ENCODE data around the gene RIMKLA. TPM values are rescaled to one million over a fixed set of nuclear protein-coding genes. Genes with fewer than 3 reads are reported as not detected.

Gene RIMKLA
- total RNA-seq, 2 experiments from 2014 or later: 9.8 to 10.3 TPM

DNA sequence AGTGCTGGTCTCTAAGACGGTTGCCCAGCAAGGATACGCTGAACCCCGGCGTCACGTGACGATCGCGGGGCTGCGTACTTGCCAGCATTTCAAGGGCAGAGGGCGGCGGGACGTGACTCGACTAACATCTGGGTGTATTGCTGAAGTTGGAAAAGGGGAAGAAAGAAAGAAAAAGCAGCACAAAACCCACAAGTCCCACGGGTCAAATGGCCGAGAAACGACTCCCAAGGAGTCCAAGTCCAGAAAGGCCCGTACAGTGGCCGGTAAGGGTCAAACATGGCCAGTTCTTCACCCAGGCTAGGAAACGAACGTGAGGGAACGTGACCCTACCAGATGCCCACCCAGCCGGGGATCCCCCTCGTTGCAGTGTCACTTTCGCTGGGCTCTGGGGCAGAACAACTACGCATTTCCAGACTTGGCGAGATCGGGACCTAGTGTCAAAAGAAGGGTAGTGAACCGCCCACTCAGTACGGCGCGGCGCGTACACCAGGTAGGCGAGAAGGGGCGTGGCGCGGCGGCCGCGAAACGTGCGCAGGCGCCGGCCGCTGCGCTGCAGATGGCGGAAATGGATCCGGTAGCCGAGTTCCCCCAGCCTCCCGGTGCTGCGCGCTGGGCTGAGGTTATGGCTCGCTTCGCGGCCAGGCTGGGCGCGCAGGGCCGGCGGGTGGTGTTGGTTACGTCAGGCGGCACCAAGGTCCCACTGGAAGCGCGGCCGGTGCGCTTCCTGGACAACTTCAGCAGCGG, 75.6 kb downstream of the RIMKLA start, which contains the start of the genes PPCS and ZMYND12:
Gene PPCS (plus strand): TSS at position 534 of the 744 bp plus-strand sequence. CDS start 23 bp downstream, at position 557.
Gene ZMYND12 (minus strand): TSS at position 13 of the 744 bp plus-strand sequence. CDS start 25 bp downstream, outside the sequence.
- H3K4me3 Mint-ChIP-seq: peak within 1 kb of the TSS; percentile 86
- no peaks in the 10 kb centered on the region for H3K27me3 Mint-ChIP-seq
- DNase-seq (peak; percentile 99), ATAC-seq (peak; percentile 92)
- H3K9me3 Mint-ChIP-seq: no peaks in the 10 kb centered on the region
- H3K36me3 Mint-ChIP-seq (ENCODE audit: low read depth): peaks cover 35% of the 10 kb centered on the region
- POLR2A ChIA-PET: interaction anchor here (1.2 kb wide), 2 partner anchors 14 to 226 kb away, joined by 4 to 5 read pairs; partner anchors contain the start of gene YBX1
- H3K27ac Mint-ChIP-seq: peak within 1 kb of the TSS; percentile 99
- CTCF ChIA-PET: interaction anchor here (1.0 to 1.6 kb wide), 3 partner anchors 11 to 390 kb away, joined by 3 to 4 read pairs (median 3); partner anchors contain the start of gene ZNF691
- peaks cover 30% of the 10 kb centered on the region for H3K4me1 Mint-ChIP-seq (ENCODE audit: low read depth)
- TF ChIP-seq, protein P1, sequence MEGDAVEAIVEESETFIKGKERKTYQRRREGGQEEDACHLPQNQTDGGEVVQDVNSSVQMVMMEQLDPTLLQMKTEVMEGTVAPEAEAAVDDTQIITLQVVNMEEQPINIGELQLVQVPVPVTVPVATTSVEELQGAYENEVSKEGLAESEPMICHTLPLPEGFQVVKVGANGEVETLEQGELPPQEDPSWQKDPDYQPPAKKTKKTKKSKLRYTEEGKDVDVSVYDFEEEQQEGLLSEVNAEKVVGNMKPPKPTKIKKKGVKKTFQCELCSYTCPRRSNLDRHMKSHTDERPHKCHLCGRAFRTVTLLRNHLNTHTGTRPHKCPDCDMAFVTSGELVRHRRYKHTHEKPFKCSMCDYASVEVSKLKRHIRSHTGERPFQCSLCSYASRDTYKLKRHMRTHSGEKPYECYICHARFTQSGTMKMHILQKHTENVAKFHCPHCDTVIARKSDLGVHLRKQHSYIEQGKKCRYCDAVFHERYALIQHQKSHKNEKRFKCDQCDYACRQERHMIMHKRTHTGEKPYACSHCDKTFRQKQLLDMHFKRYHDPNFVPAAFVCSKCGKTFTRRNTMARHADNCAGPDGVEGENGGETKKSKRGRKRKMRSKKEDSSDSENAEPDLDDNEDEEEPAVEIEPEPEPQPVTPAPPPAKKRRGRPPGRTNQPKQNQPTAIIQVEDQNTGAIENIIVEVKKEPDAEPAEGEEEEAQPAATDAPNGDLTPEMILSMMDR (IDR thresholded peaks at IDR 0.05): peak; percentile 30
- intact Hi-C loops (cut with micrococcal nuclease): no loop called here

DNA sequence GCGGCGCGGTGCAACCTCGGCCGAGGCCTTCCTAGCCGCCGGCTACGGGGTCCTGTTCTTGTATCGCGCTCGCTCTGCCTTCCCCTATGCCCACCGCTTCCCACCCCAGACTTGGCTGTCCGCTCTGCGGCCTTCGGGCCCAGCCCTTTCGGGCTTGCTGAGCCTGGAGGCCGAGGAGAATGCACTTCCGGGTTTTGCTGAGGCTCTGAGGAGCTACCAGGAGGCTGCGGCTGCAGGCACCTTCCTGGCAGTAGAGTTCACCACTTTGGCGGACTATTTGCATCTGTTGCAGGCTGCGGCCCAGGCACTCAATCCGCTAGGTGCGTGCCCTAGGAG, 76.1 kb downstream of the RIMKLA start:
- peaks cover 35% of the 10 kb centered on the region for H3K36me3 Mint-ChIP-seq (ENCODE audit: low read depth)
- CTCF ChIA-PET: interaction anchor here (0.6 to 1.6 kb wide), 4 partner anchors 11 to 390 kb away, joined by 3 to 4 read pairs (median 3); partner anchors contain the start of gene ZNF691

DNA sequence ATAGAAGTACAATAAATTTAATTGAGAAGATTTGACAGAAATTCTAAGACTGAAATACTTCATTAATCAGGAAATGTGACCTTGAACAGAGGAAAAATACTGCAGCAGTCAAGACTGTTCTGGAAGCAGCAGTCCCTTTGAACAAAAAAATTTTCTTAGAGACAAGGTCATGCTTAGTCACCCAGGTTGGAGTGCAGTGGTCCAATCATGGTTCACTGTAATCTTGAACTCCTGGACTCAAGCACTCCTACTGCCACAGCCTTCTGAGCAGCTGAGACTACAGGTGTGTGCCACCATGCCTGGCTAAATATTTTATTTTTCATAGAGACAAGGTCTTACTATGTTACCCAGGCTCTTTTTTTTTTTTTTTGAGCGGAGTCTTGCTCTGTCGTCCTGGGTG, 80.6 kb downstream of the RIMKLA start:
- Mint-ChIP-seq H3K27me3 (no peaks in the 10 kb centered on the region), H3K36me3 (ENCODE audit: low read depth) (peaks cover 34% of the 10 kb centered on the region), H3K4me1 (ENCODE audit: low read depth) (peaks cover 40% of the 10 kb centered on the region), H3K4me3 (no peak overlapping the region), H3K9me3 (no peaks in the 10 kb centered on the region), H3K27ac (peak overlapping the region; percentile 57)
- no peak for DNase-seq
- ChIA-PET CTCF (no interaction called here), POLR2A (no interaction called here)
- no peak for ATAC-seq
- intact Hi-C loops (cut with micrococcal nuclease): no loop called here
- TF ChIP-seq, protein P1 (IDR thresholded peaks at IDR 0.05): no peak

More for the DNA sequence above, 76.1 kb downstream of the RIMKLA start:
- no peaks in the 10 kb centered on the region for H3K9me3 Mint-ChIP-seq
- DNase-seq (peak; percentile 71), ATAC-seq (peak; percentile 55)
- POLR2A ChIA-PET: interaction anchor here (1.1 to 1.2 kb wide), 3 partner anchors 13 to 226 kb away, joined by 3 to 5 read pairs (median 4); partner anchors contain the start of gene YBX1
- no peaks in the 10 kb centered on the region for H3K27me3 Mint-ChIP-seq
- peak overlapping the region; percentile 86 for H3K4me3 Mint-ChIP-seq
- peaks cover 30% of the 10 kb centered on the region for H3K4me1 Mint-ChIP-seq (ENCODE audit: low read depth)
- peak overlapping the region; percentile 99 for H3K27ac Mint-ChIP-seq
- intact Hi-C loops (cut with micrococcal nuclease): no loop called here
- TF ChIP-seq, protein P1 (IDR thresholded peaks at IDR 0.05): no peak

DNA sequence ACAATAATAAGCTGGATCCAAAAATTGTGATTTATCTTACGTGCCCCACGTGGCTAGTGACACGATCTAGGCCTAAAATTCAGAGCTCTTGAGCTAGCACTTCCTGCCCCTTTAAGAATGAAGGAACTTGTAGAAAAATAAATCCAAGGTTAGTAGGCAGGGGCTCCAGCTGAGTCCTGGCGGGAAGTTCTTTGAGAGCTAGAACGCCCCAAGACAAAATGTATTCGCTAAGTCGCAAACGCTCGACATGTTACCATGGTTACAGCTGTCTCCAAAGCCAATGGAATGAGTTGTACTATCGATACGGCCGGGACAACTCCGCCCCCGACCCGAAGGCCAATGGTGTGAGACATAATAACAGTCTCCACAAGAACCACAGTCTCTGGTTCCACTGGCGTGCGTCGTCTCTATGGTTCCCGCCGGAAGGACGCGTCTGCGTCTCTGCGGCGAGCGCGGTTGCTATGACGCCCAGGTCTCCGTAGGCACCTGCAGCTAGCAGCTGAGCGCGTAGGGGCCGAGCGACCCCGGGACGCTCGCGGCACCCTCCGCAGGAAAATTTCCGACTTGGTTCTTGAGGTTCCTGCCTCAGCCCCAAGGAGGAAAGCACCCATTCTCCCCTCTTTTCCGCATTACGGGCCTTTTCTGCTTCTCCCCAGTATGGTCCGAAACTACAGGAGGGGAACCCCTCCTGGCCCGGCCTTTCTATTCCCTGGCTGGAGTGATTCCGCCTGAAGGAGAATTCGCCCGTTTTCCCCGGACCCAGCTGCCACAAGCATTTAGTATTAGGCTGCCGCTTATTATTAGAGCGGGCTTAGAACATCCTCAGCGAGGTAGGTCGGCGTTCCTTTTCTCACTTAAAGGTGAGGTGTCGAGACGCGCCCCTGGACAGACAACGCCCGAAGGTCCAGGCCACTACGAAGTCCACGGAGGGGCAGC, 82.5 kb downstream of the RIMKLA start, which contains the start of gene CCDC30:
Gene CCDC30 (plus strand): TSS at position 459 of the 936 bp plus-strand sequence. CDS start 17,266 bp downstream, outside the sequence.
- TF ChIP-seq, protein P1 (IDR thresholded peaks at IDR 0.05): no peak

More for the DNA sequence above, 82.5 kb downstream of the RIMKLA start, which contains the start of gene CCDC30:
- ATAC-seq: peak; percentile 100
- Mint-ChIP-seq H3K4me3 (peak within 1 kb of the TSS; percentile 78), H3K36me3 (ENCODE audit: low read depth) (peaks cover 22% of the 10 kb centered on the region), H3K27ac (peak within 1 kb of the TSS; percentile 78), H3K27me3 (no peaks in the 10 kb centered on the region), H3K9me3 (no peaks in the 10 kb centered on the region), H3K4me1 (ENCODE audit: low read depth) (peaks cover 32% of the 10 kb centered on the region)
- intact Hi-C loops (cut with micrococcal nuclease): no loop called here
- POLR2A ChIA-PET: interaction anchor here (0.7 to 2.8 kb wide), 3 partner anchors 11 to 220 kb away, joined by 3 to 12 read pairs (median 4); partner anchors contain the start of gene YBX1
- CTCF ChIA-PET: interaction anchor here (0.7 to 1.4 kb wide), 3 partner anchors 119 to 290 kb away, joined by 3 to 4 read pairs (median 4); no protein-coding TSS in a partner anchor
- peak; percentile 98 for DNase-seq
